OCI-LY1 (cell line): ENCODE measurements around the gene SELENOP.

Experiments used
- H2AFZ ChIP-seq: fragments of 200-600 bp; sonication (generic), shearing (Covaris generic); 2 replicates; pipeline ENCODE4 v1.6.0; 2014; ENCODE audit warnings: antibody characterized with exemption, mild to moderate bottlenecking, low read length
- H3F3A ChIP-seq: fragments of 200-600 bp; sonication (generic), shearing (Covaris generic); 2 replicates; pipeline ENCODE4 v1.6.0; 2014; ENCODE audit warnings: mild to moderate bottlenecking, antibody characterized with exemption, low read length, moderate library complexity; ENCODE audit not compliant: insufficient read depth
- H3K27ac ChIP-seq: fragments of 200-600 bp; sonication (generic); 2 replicates; pipeline ENCODE4 v1.5.1; 2014; ENCODE audit warnings: low read length, mixed run types, mild to moderate bottlenecking, low read depth; ENCODE audit not compliant: poor library complexity, severe bottlenecking
- H3K27me3 ChIP-seq: fragments of 200-600 bp; sonication (generic); 2 replicates; pipeline ENCODE4 v1.6.0; 2014; ENCODE audit warnings: antibody characterized with exemption, mild to moderate bottlenecking, low read length, moderate library complexity; ENCODE audit not compliant: insufficient read depth
- H3K36me3 ChIP-seq: fragments of 200-600 bp; sonication (generic); 2 replicates; pipeline ENCODE4 v1.6.1; 2014; ENCODE audit warnings: mild to moderate bottlenecking, antibody characterized with exemption, low read length, moderate library complexity, mixed read lengths; ENCODE audit not compliant: insufficient read depth
- H3K4me1 ChIP-seq: fragments of 200-600 bp; sonication (generic); 2 replicates; pipeline ENCODE4 v1.5.1; 2014; ENCODE audit warnings: mild to moderate bottlenecking, low read length, moderate library complexity; ENCODE audit not compliant: insufficient read depth, severe bottlenecking
- H3K4me2 ChIP-seq: fragments of 200-600 bp; sonication (generic), shearing (Covaris generic); 2 replicates; pipeline ENCODE4 v1.6.1; 2014; ENCODE audit warnings: low read length
- H3K4me3 ChIP-seq: fragments of 200-600 bp; sonication (generic); 2 replicates; pipeline ENCODE4 v1.5.1; 2014; ENCODE audit warnings: low read length, low read depth, mild to moderate bottlenecking, mixed read lengths; ENCODE audit not compliant: poor library complexity, severe bottlenecking
- H3K79me2 ChIP-seq: fragments of 200-600 bp; shearing (Covaris generic); 2 replicates; pipeline ENCODE4 v1.6.1; 2016; ENCODE audit warnings: mixed run types, low read length, mixed read lengths; ENCODE audit not compliant: insufficient read depth
- H3K9ac ChIP-seq: fragments of 200-600 bp; sonication (generic), shearing (Covaris generic); 2 replicates; pipeline ENCODE4 v1.6.1; 2014; ENCODE audit warnings: mild to moderate bottlenecking, low read length, mixed read lengths
- H3K9me2 ChIP-seq: fragments of 200-600 bp; sonication (generic), shearing (Covaris generic); 2 replicates; pipeline ENCODE4 v1.6.1; 2014; ENCODE audit warnings: low read depth, mild to moderate bottlenecking, low read length, mixed read lengths
- H3K9me3 ChIP-seq: fragments of 200-600 bp; shearing (Covaris generic); 2 replicates; pipeline ENCODE4 v1.6.1; 2014; ENCODE audit warnings: low read length, mixed read lengths
- H4K20me1 ChIP-seq: fragments of 200-600 bp; sonication (generic), shearing (Covaris generic); 2 replicates; pipeline ENCODE4 v1.6.0; 2016; ENCODE audit warnings: mild to moderate bottlenecking, low read length; ENCODE audit not compliant: insufficient read depth
- EZH2 ChIP-seq: fragments of 200-600 bp; sonication (generic), shearing (Covaris generic); IDR thresholded peaks from 2 replicates; pipeline ENCODE4 v1.8.0; 2017; ENCODE audit warnings: borderline replicate concordance, mixed run types, mild to moderate bottlenecking, antibody characterized with exemption, low read length, moderate library complexity, mixed read lengths
- TF ChIP-seq, protein P1 (sequence below): fragments of 200-600 bp; sonication (generic), shearing (Covaris generic); IDR thresholded peaks from 2 replicates; pipeline ENCODE4 v1.5.1; 2017; ENCODE audit warnings: mild to moderate bottlenecking, antibody characterized with exemption, low read length, moderate library complexity, mixed read lengths

SELENOP gene

DNA sequence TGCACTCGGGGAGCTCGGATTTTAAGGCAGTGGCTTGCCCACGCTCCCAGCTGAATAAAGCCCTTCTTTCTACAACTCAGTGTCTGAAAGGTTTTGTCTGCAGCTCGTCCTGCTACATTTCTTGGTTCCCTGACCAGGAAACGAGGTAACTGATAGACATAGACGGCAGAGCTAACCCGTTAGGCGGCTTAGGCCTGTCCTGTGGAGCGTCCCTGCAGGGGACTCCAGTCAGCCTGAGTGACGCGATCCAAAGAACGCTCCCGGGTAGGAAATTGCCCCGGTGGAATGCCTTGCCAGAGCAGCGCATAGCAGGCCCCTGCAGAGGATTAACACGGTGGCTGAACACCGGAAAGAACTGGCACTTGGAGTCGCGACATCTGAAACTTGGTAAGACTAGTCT lies 1.8 kb upstream of the SELENOP start:
- no peaks in the 10 kb centered on the region for H3K9me2 ChIP-seq
- H3K9me3 ChIP-seq = no peaks in the 10 kb centered on the region
- H3K4me3 ChIP-seq = no peak overlapping the region
- no peak for TF ChIP-seq EZH2
- TF ChIP-seq, protein P1, sequence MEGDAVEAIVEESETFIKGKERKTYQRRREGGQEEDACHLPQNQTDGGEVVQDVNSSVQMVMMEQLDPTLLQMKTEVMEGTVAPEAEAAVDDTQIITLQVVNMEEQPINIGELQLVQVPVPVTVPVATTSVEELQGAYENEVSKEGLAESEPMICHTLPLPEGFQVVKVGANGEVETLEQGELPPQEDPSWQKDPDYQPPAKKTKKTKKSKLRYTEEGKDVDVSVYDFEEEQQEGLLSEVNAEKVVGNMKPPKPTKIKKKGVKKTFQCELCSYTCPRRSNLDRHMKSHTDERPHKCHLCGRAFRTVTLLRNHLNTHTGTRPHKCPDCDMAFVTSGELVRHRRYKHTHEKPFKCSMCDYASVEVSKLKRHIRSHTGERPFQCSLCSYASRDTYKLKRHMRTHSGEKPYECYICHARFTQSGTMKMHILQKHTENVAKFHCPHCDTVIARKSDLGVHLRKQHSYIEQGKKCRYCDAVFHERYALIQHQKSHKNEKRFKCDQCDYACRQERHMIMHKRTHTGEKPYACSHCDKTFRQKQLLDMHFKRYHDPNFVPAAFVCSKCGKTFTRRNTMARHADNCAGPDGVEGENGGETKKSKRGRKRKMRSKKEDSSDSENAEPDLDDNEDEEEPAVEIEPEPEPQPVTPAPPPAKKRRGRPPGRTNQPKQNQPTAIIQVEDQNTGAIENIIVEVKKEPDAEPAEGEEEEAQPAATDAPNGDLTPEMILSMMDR = no peak
- H3F3A ChIP-seq = no peaks in the 10 kb centered on the region
- H4K20me1 ChIP-seq = no peaks in the 10 kb centered on the region
- H2AFZ ChIP-seq = no peak overlapping the region
- no peaks in the 10 kb centered on the region for H3K36me3 ChIP-seq
- H3K27ac ChIP-seq = no peak overlapping the region
- H3K9ac ChIP-seq = no peak overlapping the region
- H3K4me2 ChIP-seq = no peak overlapping the region
- no peaks in the 10 kb centered on the region for H3K79me2 ChIP-seq
- H3K27me3 ChIP-seq = no peaks in the 10 kb centered on the region; the same call in 1 of the 2 replicates
- no peaks in the 10 kb centered on the region for H3K4me1 ChIP-seq

DNA sequence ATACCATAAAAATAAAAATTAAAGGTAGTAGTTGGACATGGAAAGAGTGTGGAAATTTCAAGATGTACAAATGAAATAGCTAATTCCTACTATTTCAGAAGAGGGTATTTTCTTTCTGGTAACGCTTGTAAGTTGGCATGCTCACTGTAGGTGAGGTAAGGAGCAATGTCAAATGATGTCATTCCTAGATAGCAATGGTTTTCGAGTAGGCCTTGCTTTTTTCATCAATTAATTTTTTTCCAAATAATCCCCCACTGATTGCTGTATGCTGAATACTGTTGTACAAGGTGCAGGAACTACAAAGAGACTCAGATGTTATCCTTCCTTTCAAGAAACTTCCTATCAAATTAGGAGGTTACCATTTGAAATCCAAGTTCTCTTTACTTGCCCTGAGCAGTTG lies 928 bp upstream of the SELENOP start:
- no peaks in the 10 kb centered on the region for H3K4me1 ChIP-seq
- H3K79me2 ChIP-seq = no peaks in the 10 kb centered on the region
- no peaks in the 10 kb centered on the region; the same call in 1 of the 2 replicates for H3K27me3 ChIP-seq
- no peaks in the 10 kb centered on the region for H3F3A ChIP-seq
- no peak overlapping the region for H2AFZ ChIP-seq
- no peaks in the 10 kb centered on the region for H3K9me3 ChIP-seq
- TF ChIP-seq, protein P1 = no peak
- no peak for TF ChIP-seq EZH2
- H3K27ac ChIP-seq = no peak overlapping the region
- no peak overlapping the region for H3K4me2 ChIP-seq
- H3K36me3 ChIP-seq = no peaks in the 10 kb centered on the region
- no peaks in the 10 kb centered on the region for H3K9me2 ChIP-seq
- H3K9ac ChIP-seq = no peak overlapping the region
- H3K4me3 ChIP-seq = no peak overlapping the region
- no peaks in the 10 kb centered on the region for H4K20me1 ChIP-seq

DNA sequence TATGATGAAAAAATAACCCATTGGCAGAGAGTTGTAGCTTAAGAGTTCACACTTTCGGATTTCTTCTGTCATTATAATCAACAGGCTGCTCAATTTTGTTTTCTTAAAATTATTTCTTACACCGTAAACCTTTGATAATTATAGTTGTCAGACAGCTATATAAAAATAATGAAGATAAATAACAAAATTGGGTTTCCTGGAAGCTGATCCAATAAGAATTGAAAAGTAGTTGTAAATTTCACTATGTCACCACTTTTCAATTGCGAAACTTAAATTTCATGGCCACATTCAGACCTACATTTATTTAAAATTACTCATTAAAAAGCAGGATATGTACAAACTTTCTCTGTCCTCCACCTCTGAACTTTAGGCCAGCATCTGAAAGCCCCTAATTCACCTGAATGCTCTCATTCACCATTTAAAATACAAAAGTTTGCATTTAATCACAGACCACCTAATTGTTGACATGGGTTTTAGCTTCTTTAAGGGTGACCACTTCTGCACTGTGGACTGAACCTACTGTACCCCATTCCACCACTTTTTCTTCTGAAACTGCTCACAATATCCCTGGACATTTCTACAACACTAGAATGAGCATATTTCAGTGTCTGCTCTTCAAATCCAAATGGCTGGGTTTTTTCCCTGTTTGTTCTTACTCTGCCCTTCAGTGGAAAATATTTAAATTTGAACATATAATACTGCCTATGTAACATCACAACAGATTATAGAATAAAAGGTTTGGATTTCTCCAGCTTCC lies 680 bp downstream of the SELENOP start:
- no peak overlapping the region for H3K9ac ChIP-seq
- no peaks in the 10 kb centered on the region for H3K9me2 ChIP-seq
- no peaks in the 10 kb centered on the region for H3F3A ChIP-seq
- no peak overlapping the region for H2AFZ ChIP-seq
- H3K79me2 ChIP-seq = no peaks in the 10 kb centered on the region
- H4K20me1 ChIP-seq = no peaks in the 10 kb centered on the region
- H3K27ac ChIP-seq = no peak overlapping the region
- no peaks in the 10 kb centered on the region for H3K9me3 ChIP-seq
- no peak overlapping the region for H3K4me2 ChIP-seq
- no peak overlapping the region for H3K4me3 ChIP-seq
- H3K4me1 ChIP-seq = no peaks in the 10 kb centered on the region
- no peaks in the 10 kb centered on the region; the same call in 1 of the 2 replicates for H3K27me3 ChIP-seq
- TF ChIP-seq, protein P1 = no peak
- TF ChIP-seq EZH2 = no peak
- H3K36me3 ChIP-seq = no peaks in the 10 kb centered on the region
